Caco-2 (cell line): ENCODE data around the gene DOHH. TPM values are rescaled to one million over a fixed set of nuclear protein-coding genes. Genes with fewer than 3 reads are reported as not detected.

ENCODE experiments used
- Bru-seq: library from RNA; stranded (reverse); fragments of 400-500 nt; gene quantifications from one replicate; lab custom pipeline; 2021; lab: Mats Ljungman, UMichigan
- BruChase-seq, 2 experiments: library from RNA; stranded (reverse); fragments of 400-500 nt; gene quantifications; one replicate each; lab custom pipeline; 2021; lab: Mats Ljungman, UMichigan
- BruUV-seq: library from RNA; stranded (reverse); fragments of 400-500 nt; replicated peaks from 2 replicates; lab custom pipeline; 2021; lab: Mats Ljungman, UMichigan
- CTCF ChIA-PET: fragments of 300-600 bp; sonication (Branson Sonifier 250); formaldehyde crosslinking; loops from one replicate; lab custom pipeline; 2022; ENCODE audit warnings: antibody characterized with exemption; lab: Charles Lee
- POLR2A ChIA-PET: fragments of 300-600 bp; sonication (Branson Sonifier 250); formaldehyde crosslinking; loops from one replicate; lab custom pipeline; 2022; ENCODE audit warnings: antibody characterized with exemption; lab: Charles Lee
- DNase-seq, 2 experiments: peaks; one replicate each; pipeline versions ENCODE4 v3.0.0 to v3.0.0-alpha.2; 2020 to 2022
- H3K27me3 ChIP-seq: replicated peaks from 2 replicates; pipeline ENCODE4 v1.6.0; 2011; ENCODE audit warnings: low read length; ENCODE audit not compliant: control insufficient read depth, insufficient read depth
- H3K36me3 ChIP-seq: 2 replicates; pipeline ENCODE4 v1.5.1; 2011; ENCODE audit warnings: low read length; ENCODE audit not compliant: control insufficient read depth, insufficient read depth
- H3K4me1 ChIP-seq: fragments of 250-450 bp; sonication (Bioruptor Pico); 2 replicates; pipeline ENCODE4 v1.5.1; 2020; ENCODE audit warnings: mild to moderate bottlenecking
- H3K4me3 ChIP-seq: 2 replicates; pipeline ENCODE4 v1.5.1; 2011; ENCODE audit warnings: low read depth, mild to moderate bottlenecking, control low read depth, low read length
- H3K9me3 ChIP-seq: fragments of 250-450 bp; sonication (Bioruptor Pico); 2 replicates; pipeline ENCODE4 v1.5.1; 2020; ENCODE audit warnings: mild to moderate bottlenecking, moderate library complexity
- H3K27ac Mint-ChIP-seq: one replicate; pipeline ENCODE4 v1.8.0; 2022; ENCODE audit warnings: mixed read lengths; ENCODE audit not compliant: unreplicated experiment
- H3K27me3 Mint-ChIP-seq: one replicate; pipeline ENCODE4 v1.8.0; 2022; ENCODE audit warnings: mixed read lengths; ENCODE audit not compliant: insufficient read depth, unreplicated experiment
- H3K36me3 Mint-ChIP-seq: one replicate; pipeline ENCODE4 v1.8.0; 2022; ENCODE audit warnings: mild to moderate bottlenecking, mixed read lengths; ENCODE audit not compliant: insufficient read depth, unreplicated experiment
- H3K4me1 Mint-ChIP-seq: one replicate; pipeline ENCODE4 v1.8.0; 2022; ENCODE audit warnings: low read depth, mixed read lengths; ENCODE audit not compliant: unreplicated experiment
- H3K4me3 Mint-ChIP-seq: one replicate; pipeline ENCODE4 v1.8.0; 2022; ENCODE audit warnings: mild to moderate bottlenecking, moderate library complexity, mixed read lengths; ENCODE audit not compliant: unreplicated experiment
- H3K9me3 Mint-ChIP-seq: one replicate; pipeline ENCODE4 v1.8.0; 2022; ENCODE audit warnings: mixed read lengths; ENCODE audit not compliant: unreplicated experiment
- CTCF ChIP-seq, 2 experiments: fragments of 200-600 bp in 1 of 2; IDR thresholded peaks; 1 replicate in 1 of 2; 2 replicates in 1 of 2; pipeline versions ENCODE4 v1.5.1 to v1.8.0; 2011 to 2022; ENCODE audit warnings: antibody characterized with exemption in 1 of 2, control low read depth in 1 of 2, inconsistent platforms in 1 of 2, low read depth in 1 of 2, low read length in 1 of 2, mild to moderate bottlenecking in 1 of 2, moderate library complexity in 1 of 2; ENCODE audit not compliant: insufficient read depth in 1 of 2, severe bottlenecking in 1 of 2, unreplicated experiment in 1 of 2
- intact Hi-C: fragments of 100-400 bp; cut with micrococcal nuclease; formaldehyde crosslinking; loops from one replicate; pipeline ENCODE4 v1.10.0; 2022; ENCODE audit not compliant: unreplicated experiment
- long read RNA-seq: library from polyadenylated mRNA; stranded (forward); transcript quantifications from one replicate; pipeline ENCODE4 v2.0.0, GENCODE V29; 2022
- total RNA-seq: library from RNA; stranded (reverse); gene quantifications from 2 replicates; pipeline ENCODE4 v1.2.3, GENCODE V29; 2022

Gene DOHH
- total RNA-seq (17.4 and 18.3 TPM in 2 replicates), Bru-seq, nascent RNA (percentile 60 among the genes with signal in this experiment), BruChase-seq, experiment 1, labeled RNA remaining after a 2-hour chase (percentile 61 among the genes with signal in this experiment), BruChase-seq, experiment 2, labeled RNA remaining after a 6-hour chase (percentile 57 among the genes with signal in this experiment)
- long read RNA-seq, transcript DOHH-201 (5 exons, 2,031 nt) = major isoform, 33 of 44 reads
- long read RNA-seq, partial matches to known transcripts = 5 of 44 reads
- long read RNA-seq, other reads (novel, unspliced or antisense) = 6 of 44 reads

- Mint-ChIP-seq H3K27ac (peak within 1 kb of the TSS; percentile 98), H3K9me3 (no peaks in the 10 kb centered on the region), H3K4me1 (peaks cover 11% of the 10 kb centered on the region), H3K4me3 (peak within 1 kb of the TSS; percentile 87), H3K36me3 (peaks cover 33% of the 10 kb centered on the region), H3K27me3 (no peaks in the 10 kb centered on the region)
- Histone ChIP-seq H3K36me3 (no peaks in the 10 kb centered on the region), H3K4me1 (peaks cover 4% of the 10 kb centered on the region; the same call in 1 of the 2 replicates), H3K4me3 (peak within 1 kb of the TSS; percentile 71), H3K9me3 (no peaks in the 10 kb centered on the region), H3K27me3 (no peaks in the 10 kb centered on the region)
- no TSS peak for BruUV-seq
- intact Hi-C loops = no loop called here
- peak; percentile 94 to 96 for DNase-seq
- ChIA-PET POLR2A (interaction anchor here (0.6 to 1.1 kb wide), 3 partner anchors 120 to 550 kb away, joined by 3 to 6 read pairs (median 5); no protein-coding TSS in a partner anchor), CTCF (interaction anchor here (1.2 kb wide), 2 partner anchors 15 to 71 kb away, joined by 3 to 9 read pairs; no protein-coding TSS in a partner anchor)
- no peak for TF ChIP-seq CTCF (IDR thresholded peaks at IDR 0.05; ENCODE audit: insufficient read depth in 1 of 2, low read depth in 1 of 2, low read length in 1 of 2, severe bottlenecking in 1 of 2, unreplicated experiment in 1 of 2)
These were observed at the start of gene DOHH for GRCh38 chr19:3500429-3501101. TSS of gene DOHH (minus strand) at chr19:3500674. CDS start at chr19:3496814, 3,860 bp downstream.

- ChIA-PET CTCF (no interaction called here), POLR2A (no interaction called here)
- no peaks in the 10 kb centered on the region for H3K9me3 Mint-ChIP-seq
- peaks cover 49% of the 10 kb centered on the region for H3K36me3 Mint-ChIP-seq
- BruUV-seq = no TSS peak
- Histone ChIP-seq H3K27me3 (no peaks in the 10 kb centered on the region), H3K9me3 (no peaks in the 10 kb centered on the region), H3K4me1 (no peaks in the 10 kb centered on the region), H3K36me3 (no peaks in the 10 kb centered on the region; the same call in 1 of the 2 replicates), H3K4me3 (no peak overlapping the region)
- H3K4me3 Mint-ChIP-seq = no peak overlapping the region
- DNase-seq = no peak
- TF ChIP-seq CTCF (IDR thresholded peaks at IDR 0.05; ENCODE audit: insufficient read depth in 1 of 2, low read depth in 1 of 2, low read length in 1 of 2, severe bottlenecking in 1 of 2, unreplicated experiment in 1 of 2) = no peak
- H3K27me3 Mint-ChIP-seq = no peaks in the 10 kb centered on the region
- intact Hi-C loops = loop anchor here (10.0 kb wide), 1 partner anchor 75 kb away; the partner anchor contains the start of gene CACTIN
- no peaks in the 10 kb centered on the region for H3K4me1 Mint-ChIP-seq
- H3K27ac Mint-ChIP-seq = no peak overlapping the region
These were observed 49.3 kb upstream of the DOHH start for GRCh38 chr19:3549816-3550215.

- Mint-ChIP-seq H3K4me1 (no peaks in the 10 kb centered on the region), H3K27me3 (no peaks in the 10 kb centered on the region), H3K4me3 (no peak overlapping the region), H3K27ac (no peak overlapping the region), H3K36me3 (peaks cover 57% of the 10 kb centered on the region), H3K9me3 (no peaks in the 10 kb centered on the region)
- H3K4me1 ChIP-seq = no peaks in the 10 kb centered on the region
- no peaks in the 10 kb centered on the region for H3K9me3 ChIP-seq
- H3K36me3 ChIP-seq = no peaks in the 10 kb centered on the region; the same call in 1 of the 2 replicates
- no peaks in the 10 kb centered on the region for H3K27me3 ChIP-seq
- ChIA-PET POLR2A (no interaction called here), CTCF (no interaction called here)
- no peak for TF ChIP-seq CTCF (IDR thresholded peaks at IDR 0.05; ENCODE audit: insufficient read depth in 1 of 2, low read depth in 1 of 2, low read length in 1 of 2, severe bottlenecking in 1 of 2, unreplicated experiment in 1 of 2)
- BruUV-seq = no TSS peak
- no peak for DNase-seq
- intact Hi-C loops = no loop called here
- no peak overlapping the region for H3K4me3 ChIP-seq
These were observed 48.1 kb upstream of the DOHH start for GRCh38 chr19:3548606-3549005.
